ENCODE measurements around the gene GPR161. TPM values are rescaled to one million over a fixed set of nuclear protein-coding genes. Genes with fewer than 3 reads are reported as not detected.

Gene GPR161
- total and polyA plus RNA-seq, 9 of the 15 experiments (the other 6 are each of a cell fraction or from before 2014, with no cell fraction given) = 0.15 to 2.4 (median 0.76) TPM

- TF ChIP-seq FOXM1 (IDR thresholded peaks at IDR 0.05; ENCODE audit: low read depth) = no peak
- TF ChIP-seq FOXM1 (CRISPR knock-in tag; IDR thresholded peaks at IDR 0.05; ENCODE audit: low read depth) = no peak
- TF ChIP-seq JUND (IDR thresholded peaks at IDR 0.05; ENCODE audit: borderline replicate concordance, low read depth, low read length) = no peak
- no peak for TF ChIP-seq JUND (tag; IDR thresholded peaks at IDR 0.05; ENCODE audit: borderline replicate concordance, low read depth, low read length)
- TF ChIP-seq ZNF384 (IDR thresholded peaks at IDR 0.05; ENCODE audit: low read depth, low read length) = peak; percentile 65
- no peak for TF ChIP-seq STAT5B (CRISPR knock-in tag; IDR thresholded peaks at IDR 0.05)
- TF ChIP-seq BRCA1 (IDR thresholded peaks at IDR 0.05) = no peak
- TF ChIP-seq BRCA1 (CRISPR knock-in tag; IDR thresholded peaks at IDR 0.05) = no peak
- peak; percentile 56; the same call in 1 of the 2 replicates for TF ChIP-seq RAD51 (IDR thresholded peaks at IDR 0.05; ENCODE audit: borderline replicate concordance, low read depth)
- peak; percentile 71; the same call in 1 of the 2 replicates for TF ChIP-seq ZNF175 (CRISPR knock-in tag; IDR thresholded peaks at IDR 0.05; ENCODE audit: low read depth)
- no peak for TF ChIP-seq NELFE (IDR thresholded peaks at IDR 0.05; ENCODE audit: insufficient read depth, insufficient read length)
- TF ChIP-seq PHF20 (IDR thresholded peaks at IDR 0.05; ENCODE audit: partially characterized antibody) = peak; percentile 68
- no peak for TF ChIP-seq BRF2 (IDR thresholded peaks at IDR 0.05; ENCODE audit: borderline replicate concordance, insufficient read depth, insufficient read length)
- no peak for TF ChIP-seq POLR2G (IDR thresholded peaks at IDR 0.05; ENCODE audit: low read depth, low read length)
- no peak for TF ChIP-seq PHB2 (IDR thresholded peaks at IDR 0.05; ENCODE audit: low read depth)
- no peak for TF ChIP-seq SUPT5H (IDR thresholded peaks at IDR 0.05)
- no peak for TF ChIP-seq STAT5A (IDR thresholded peaks at IDR 0.05; ENCODE audit: borderline replicate concordance, low read length)
- TF ChIP-seq MTA2 (IDR thresholded peaks at IDR 0.05; ENCODE audit: low read depth) = no peak
- TF ChIP-seq RHOXF2B (CRISPR knock-in tag; conservative IDR thresholded peaks at IDR 0.05) = no peak
- TF ChIP-seq HSF4 (CRISPR knock-in tag; IDR thresholded peaks at IDR 0.05; ENCODE audit: borderline replicate concordance) = no peak
- TF ChIP-seq ZBED1 (IDR thresholded peaks at IDR 0.05) = no peak
- TF ChIP-seq NCOA4 (IDR thresholded peaks at IDR 0.05; ENCODE audit: partially characterized antibody) = no peak
- TF ChIP-seq HES1 (IDR thresholded peaks at IDR 0.05; ENCODE audit: low read depth) = no peak
- TF ChIP-seq USF2 (CRISPR knock-in tag; IDR thresholded peaks at IDR 0.05) = peak; percentile 59
- peak; percentile 35; the same call in 1 of the 2 replicates for TF ChIP-seq ILK (tag; IDR thresholded peaks at IDR 0.05; ENCODE audit: borderline replicate concordance, low read depth)
- peak; percentile 78 for TF ChIP-seq USF1 (CRISPR knock-in tag; IDR thresholded peaks at IDR 0.05)
- no peak for TF ChIP-seq CBFA2T3 (IDR thresholded peaks at IDR 0.05)
- TF ChIP-seq POLR2H (tag; IDR thresholded peaks at IDR 0.05; ENCODE audit: low read depth) = no peak
These were observed 34.1 kb upstream of the GPR161 start (continued) for GRCh38 chr1:168170564-168171508.

All from K562 (cell line).